Loucy (cell line): ENCODE results near the gene SPACDR.

ENCODE experiments used
- CTCF ChIP-seq: fragments of 200-600 bp; sonication (generic); conservative IDR thresholded peaks from 2 replicates; pipeline ENCODE4 v1.5.1; 2014; ENCODE audit warnings: mild to moderate bottlenecking, antibody characterized with exemption, low read length
- EZH2phosphoT487 ChIP-seq: fragments of 200-600 bp; IDR thresholded peaks from 2 replicates; pipeline ENCODE4 v1.6.1; 2018; ENCODE audit warnings: antibody characterized with exemption, mild to moderate bottlenecking, moderate library complexity, borderline replicate concordance

- TF ChIP-seq CTCF (no peak), EZH2phosphoT487 (no peak)
Measured at GRCh38 chr7:100513212-100513810, 49.3 kb upstream of the SPACDR start.
